GM23338 (cell line): ENCODE measurements around the gene COQ8B. TPM values are rescaled to one million over a fixed set of nuclear protein-coding genes. Genes with fewer than 3 reads are reported as not detected.

Experiments
- ATAC-seq: fragments of 200-7000 bp; cut with Tn5 transposase; 3 replicates; pipeline ENCODE4 v1.9.1; 2020
- DNase-seq: peaks from one replicate; pipeline ENCODE4 v3.0.0-alpha.2; 2015; ENCODE audit warnings: low spot score
- H2AFZ ChIP-seq: fragments of 200-600 bp; sonication (generic); 2 replicates; pipeline ENCODE4 v1.8.0; 2016; ENCODE audit warnings: antibody characterized with exemption, mild to moderate bottlenecking, moderate library complexity
- H3F3A ChIP-seq: fragments of 200-600 bp; sonication (generic); replicated peaks from 2 replicates; pipeline ENCODE4 v1.8.0; 2017; ENCODE audit warnings: antibody characterized with exemption, mixed run types, low read depth
- H3K27ac ChIP-seq: fragments of 200-600 bp; sonication (generic); 2 replicates; pipeline ENCODE4 v1.6.1; 2016; ENCODE audit warnings: low read depth
- H3K27me3 ChIP-seq: fragments of 200-600 bp; sonication (generic); 2 replicates; pipeline ENCODE4 v1.8.0; 2016; ENCODE audit warnings: mild to moderate bottlenecking, mixed run types, moderate library complexity; ENCODE audit not compliant: insufficient read depth
- H3K36me3 ChIP-seq: fragments of 200-600 bp; sonication (generic); 2 replicates; pipeline ENCODE4 v1.8.0; 2016; ENCODE audit warnings: mild to moderate bottlenecking; ENCODE audit not compliant: insufficient read depth
- H3K4me1 ChIP-seq: fragments of 200-600 bp; sonication (generic); 2 replicates; pipeline ENCODE4 v1.8.0; 2016; ENCODE audit warnings: mild to moderate bottlenecking, moderate library complexity; ENCODE audit not compliant: insufficient read depth
- H3K4me2 ChIP-seq: fragments of 200-600 bp; sonication (generic); 2 replicates; pipeline ENCODE4 v1.7.1; 2017; ENCODE audit warnings: mixed run types
- H3K4me3 ChIP-seq: fragments of 200-600 bp; sonication (generic); 2 replicates; pipeline ENCODE4 v1.6.1; 2016; ENCODE audit warnings: mixed run types
- H3K79me2 ChIP-seq: fragments of 200-600 bp; sonication (generic); replicated peaks from 2 replicates; pipeline ENCODE4 v1.8.0; 2017; ENCODE audit warnings: mild to moderate bottlenecking; ENCODE audit not compliant: insufficient read depth
- H3K9me2 ChIP-seq: fragments of 200-600 bp; sonication (generic); 2 replicates; pipeline ENCODE4 v1.8.0; 2017; ENCODE audit not compliant: insufficient read depth
- H4K20me1 ChIP-seq: fragments of 200-600 bp; sonication (generic); replicated peaks from 2 replicates; pipeline ENCODE4 v1.8.0; 2017; ENCODE audit warnings: mild to moderate bottlenecking; ENCODE audit not compliant: insufficient read depth
- H3K27ac Mint-ChIP-seq: 2 replicates; pipeline ENCODE4 v1.8.0; 2020; ENCODE audit warnings: inconsistent platforms, mild to moderate bottlenecking, moderate library complexity, mixed read lengths
- H3K27me3 Mint-ChIP-seq: 3 replicates; pipeline ENCODE4 v1.8.0; 2022; ENCODE audit warnings: low read depth, mild to moderate bottlenecking, moderate library complexity, mixed read lengths, inconsistent platforms; ENCODE audit not compliant: insufficient read depth, poor library complexity
- H3K36me3 Mint-ChIP-seq: 3 replicates; pipeline ENCODE4 v1.8.0; 2021; ENCODE audit warnings: low read depth, mild to moderate bottlenecking, inconsistent platforms, moderate library complexity, mixed read lengths
- H3K4me1 Mint-ChIP-seq: 3 replicates; pipeline ENCODE4 v1.8.0; 2020; ENCODE audit warnings: mild to moderate bottlenecking, inconsistent platforms, mixed read lengths
- H3K4me3 Mint-ChIP-seq: 3 replicates; pipeline ENCODE4 v1.8.0; 2021; ENCODE audit warnings: moderate library complexity, mild to moderate bottlenecking, inconsistent platforms, mixed read lengths
- H3K9me3 Mint-ChIP-seq: 3 replicates; pipeline ENCODE4 v1.8.0; 2020; ENCODE audit warnings: moderate library complexity, mild to moderate bottlenecking, inconsistent platforms, mixed read lengths
- CREB1 ChIP-seq: fragments of 250-450 bp; sonication (Bioruptor Pico); IDR thresholded peaks from 2 replicates; pipeline ENCODE4 v1.5.0; 2020; ENCODE audit warnings: low read depth, mild to moderate bottlenecking, moderate library complexity
- CTCF ChIP-seq, 2 experiments: fragments of 200-600 bp in 1 of 2; sonication (generic) in 1 of 2; conservative IDR thresholded peaks; 2 replicates each; pipeline versions ENCODE4 v1.5.1 to v1.6.1; 2016 to 2017; ENCODE audit warnings: antibody characterized with exemption in 2 of 2, low read depth in 2 of 2, mild to moderate bottlenecking in 2 of 2, moderate library complexity in 1 of 2
- ETS1 ChIP-seq: IDR thresholded peaks from 2 replicates; pipeline ENCODE4 v1.6.1; 2016; ENCODE audit warnings: antibody characterized with exemption
- EZH2 ChIP-seq: fragments of 200-600 bp; sonication (generic); IDR thresholded peaks from one replicate; pipeline ENCODE4 v1.8.0; 2017; ENCODE audit warnings: antibody characterized with exemption, mild to moderate bottlenecking, low read depth; ENCODE audit not compliant: unreplicated experiment
- EZH2phosphoT487 ChIP-seq: fragments of 200-600 bp; sonication (generic); IDR thresholded peaks from one replicate; pipeline ENCODE4 v1.8.1; 2018; ENCODE audit warnings: antibody characterized with exemption; ENCODE audit not compliant: unreplicated experiment
- JUNB ChIP-seq: IDR thresholded peaks from one replicate; pipeline ENCODE4 v1.6.1; 2016; ENCODE audit warnings: antibody characterized with exemption; ENCODE audit not compliant: unreplicated experiment
- NANOG ChIP-seq: IDR thresholded peaks from 2 replicates; pipeline ENCODE4 v1.6.1; 2016; ENCODE audit warnings: antibody characterized with exemption, borderline replicate concordance
- POLR2AphosphoS5 ChIP-seq: IDR thresholded peaks from 2 replicates; pipeline ENCODE4 v1.6.1; 2016; ENCODE audit warnings: antibody characterized with exemption, low read depth
- STAT1 ChIP-seq: IDR thresholded peaks from one replicate; pipeline ENCODE4 v1.6.1; 2016; ENCODE audit warnings: antibody characterized with exemption; ENCODE audit not compliant: unreplicated experiment
- ZNF114 ChIP-seq: fragments of 250-450 bp; sonication (Bioruptor Pico); IDR thresholded peaks from 2 replicates; pipeline ENCODE4 v1.5.0; 2020; ENCODE audit warnings: mild to moderate bottlenecking, moderate library complexity
- ZNF331 ChIP-seq: fragments of 250-450 bp; sonication (Bioruptor Pico); IDR thresholded peaks from 2 replicates; pipeline ENCODE4 v1.5.0; 2020; ENCODE audit warnings: low read depth, mild to moderate bottlenecking, moderate library complexity
- ZNF462 ChIP-seq: fragments of 250-450 bp; sonication (Bioruptor Pico); IDR thresholded peaks from 2 replicates; pipeline ENCODE4 v1.5.0; 2020; ENCODE audit warnings: mild to moderate bottlenecking, moderate library complexity
- polyA plus RNA-seq: library from polyadenylated mRNA; unstranded; fragments of >200 nt; fragmentation: Nextera tagmentation; extraction: Ambion mirVana; gene quantifications from 2 replicates; pipeline ENCODE4 v1.2.1, GENCODE V29; 2016
- total RNA-seq: library from RNA; depleted of rRNA; stranded (reverse); fragments of >200 nt; shearing (Covaris generic); gene quantifications from 2 replicates; pipeline ENCODE4 v1.2.3, GENCODE V29; 2014
- TF ChIP-seq, protein P1 (sequence below): IDR thresholded peaks from one replicate; pipeline ENCODE4 v1.6.1; 2018; ENCODE audit warnings: antibody characterized with exemption; ENCODE audit not compliant: unreplicated experiment

Gene COQ8B
- total and polyA plus RNA-seq, 2 experiments from 2014 or later = 13.9 to 59.6 TPM

DNA sequence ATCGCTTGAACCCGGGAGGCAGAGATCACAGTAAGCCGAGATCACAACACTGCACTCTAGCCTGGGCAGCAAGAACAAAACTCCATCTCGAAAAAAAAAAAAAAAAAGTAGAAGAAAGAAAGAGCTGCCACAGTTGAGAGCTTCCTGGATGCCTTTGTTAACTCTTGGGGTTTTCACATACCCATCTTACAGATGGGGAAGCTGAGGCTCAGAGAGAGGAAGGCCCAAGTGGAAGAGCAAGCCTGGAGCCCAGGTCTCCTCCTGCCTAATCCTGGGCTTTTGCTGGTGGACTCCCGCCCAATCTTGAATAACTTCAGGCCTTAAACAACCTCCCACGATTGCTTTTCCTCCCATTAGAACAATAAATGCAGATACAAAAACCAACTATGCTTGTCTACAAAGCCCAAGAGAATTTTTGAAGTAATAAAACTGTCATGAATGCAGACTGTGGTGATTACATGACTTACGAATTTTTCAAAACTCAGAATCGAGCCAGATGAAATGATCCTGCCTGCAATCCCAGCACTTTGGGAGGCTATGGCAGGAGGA lies 73.9 kb downstream of the COQ8B start:
- H3K9me3 Mint-ChIP-seq = no peaks in the 10 kb centered on the region; the same call in 1 of the 3 replicates
- DNase-seq (no peak), ATAC-seq (no peak)
- H3K27me3 Mint-ChIP-seq = peaks cover 4% of the 10 kb centered on the region
- no peak overlapping the region for H3K4me3 Mint-ChIP-seq
- peaks cover 11% of the 10 kb centered on the region for H3K4me1 Mint-ChIP-seq
- Histone ChIP-seq H3K79me2 (no peaks in the 10 kb centered on the region), H2AFZ (no peak overlapping the region), H3K4me3 (no peak overlapping the region), H3F3A (no peaks in the 10 kb centered on the region), H3K36me3 (no peaks in the 10 kb centered on the region), H3K4me2 (no peak overlapping the region), H3K9me2 (no peaks in the 10 kb centered on the region), H3K4me1 (peaks cover 7% of the 10 kb centered on the region), H3K27me3 (no peaks in the 10 kb centered on the region), H3K27ac (no peak overlapping the region), H4K20me1 (no peaks in the 10 kb centered on the region)
- no peak overlapping the region for H3K27ac Mint-ChIP-seq
- TF ChIP-seq NANOG (no peak), ETS1 (no peak), EZH2phosphoT487 (no peak), CTCF (conservative IDR thresholded peaks at IDR 0.05; ENCODE audit: low read depth in 2 of 2) (no peak), JUNB (no peak), CREB1 (no peak), POLR2AphosphoS5 (no peak), ZNF114 (CRISPR knock-in tag) (no peak), EZH2 (no peak), STAT1 (no peak), ZNF462 (no peak), ZNF331 (no peak)
- TF ChIP-seq, protein P1, sequence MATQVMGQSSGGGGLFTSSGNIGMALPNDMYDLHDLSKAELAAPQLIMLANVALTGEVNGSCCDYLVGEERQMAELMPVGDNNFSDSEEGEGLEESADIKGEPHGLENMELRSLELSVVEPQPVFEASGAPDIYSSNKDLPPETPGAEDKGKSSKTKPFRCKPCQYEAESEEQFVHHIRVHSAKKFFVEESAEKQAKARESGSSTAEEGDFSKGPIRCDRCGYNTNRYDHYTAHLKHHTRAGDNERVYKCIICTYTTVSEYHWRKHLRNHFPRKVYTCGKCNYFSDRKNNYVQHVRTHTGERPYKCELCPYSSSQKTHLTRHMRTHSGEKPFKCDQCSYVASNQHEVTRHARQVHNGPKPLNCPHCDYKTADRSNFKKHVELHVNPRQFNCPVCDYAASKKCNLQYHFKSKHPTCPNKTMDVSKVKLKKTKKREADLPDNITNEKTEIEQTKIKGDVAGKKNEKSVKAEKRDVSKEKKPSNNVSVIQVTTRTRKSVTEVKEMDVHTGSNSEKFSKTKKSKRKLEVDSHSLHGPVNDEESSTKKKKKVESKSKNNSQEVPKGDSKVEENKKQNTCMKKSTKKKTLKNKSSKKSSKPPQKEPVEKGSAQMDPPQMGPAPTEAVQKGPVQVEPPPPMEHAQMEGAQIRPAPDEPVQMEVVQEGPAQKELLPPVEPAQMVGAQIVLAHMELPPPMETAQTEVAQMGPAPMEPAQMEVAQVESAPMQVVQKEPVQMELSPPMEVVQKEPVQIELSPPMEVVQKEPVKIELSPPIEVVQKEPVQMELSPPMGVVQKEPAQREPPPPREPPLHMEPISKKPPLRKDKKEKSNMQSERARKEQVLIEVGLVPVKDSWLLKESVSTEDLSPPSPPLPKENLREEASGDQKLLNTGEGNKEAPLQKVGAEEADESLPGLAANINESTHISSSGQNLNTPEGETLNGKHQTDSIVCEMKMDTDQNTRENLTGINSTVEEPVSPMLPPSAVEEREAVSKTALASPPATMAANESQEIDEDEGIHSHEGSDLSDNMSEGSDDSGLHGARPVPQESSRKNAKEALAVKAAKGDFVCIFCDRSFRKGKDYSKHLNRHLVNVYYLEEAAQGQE = no peak
- no peaks in the 10 kb centered on the region for H3K36me3 Mint-ChIP-seq
